HepG2 (cell line): ENCODE data around the gene MOGAT3. TPM values are rescaled to one million over a fixed set of nuclear protein-coding genes. Genes with fewer than 3 reads are reported as not detected.
A peak's percentile ranks its signal among the peaks of the same experiment; 100 is the strongest.

Experiments
- BCL6 ChIP-seq: IDR thresholded peaks from 2 replicates; pipeline ENCODE4 v1.6.1; 2016; ENCODE audit warnings: missing genetic modification reagents, missing compliant biosample characterization
- CREB1 ChIP-seq, 2 experiments: fragments of 450-650 bp in 1 of 2; IDR thresholded peaks; 2 replicates each; pipeline ENCODE4 v1.6.1; 2016 to 2017; ENCODE audit warnings: control low read depth in 1 of 2, mild to moderate bottlenecking in 1 of 2, missing compliant biosample characterization in 1 of 2, missing genetic modification characterization in 1 of 2
- GATAD2A ChIP-seq: IDR thresholded peaks from 2 replicates; pipeline ENCODE4 v1.6.1; 2016
- KLF12 ChIP-seq: sonication (generic); formaldehyde crosslinking; IDR thresholded peaks from 2 replicates; pipeline ENCODE4 v1.4.0; 2020; ENCODE audit warnings: missing genetic modification reagents, borderline replicate concordance
- MBD4 ChIP-seq: IDR thresholded peaks from 2 replicates; pipeline ENCODE4 v1.6.1; 2012; ENCODE audit warnings: low read length, inconsistent platforms, borderline replicate concordance
- NCOR1 ChIP-seq: fragments of 200-600 bp; sonication (generic); IDR thresholded peaks from 2 replicates; pipeline ENCODE4 v1.7.0; 2017; ENCODE audit warnings: antibody characterized with exemption, low read length, borderline replicate concordance
- NR2F6 ChIP-seq, 2 experiments: IDR thresholded peaks; 2 replicates each; pipeline ENCODE4 v1.6.1; 2016; ENCODE audit warnings: antibody characterized with exemption in 1 of 2, mild to moderate bottlenecking in 1 of 2
- PHF8 ChIP-seq: sonication (generic); formaldehyde crosslinking; IDR thresholded peaks from 2 replicates; pipeline ENCODE4 v1.5.0; 2020; ENCODE audit warnings: missing genetic modification reagents
- SAFB2 ChIP-seq: sonication (generic); formaldehyde crosslinking; IDR thresholded peaks from 2 replicates; pipeline ENCODE4 v1.5.1; 2020; ENCODE audit warnings: missing genetic modification reagents, low read depth, mild to moderate bottlenecking, borderline replicate concordance
- SP2 ChIP-seq: sonication (generic); formaldehyde crosslinking; IDR thresholded peaks from 2 replicates; pipeline ENCODE4 v1.5.1; 2020; ENCODE audit warnings: mild to moderate bottlenecking, missing genetic modification reagents
- TSC22D2 ChIP-seq: sonication (generic); formaldehyde crosslinking; IDR thresholded peaks from 2 replicates; pipeline ENCODE4 v1.5.1; 2020; ENCODE audit warnings: missing genetic modification reagents, mild to moderate bottlenecking, borderline replicate concordance
- ZC3H13 ChIP-seq: sonication (generic); formaldehyde crosslinking; IDR thresholded peaks from 2 replicates; pipeline ENCODE4 v1.8.1; 2023; ENCODE audit warnings: mild to moderate bottlenecking, missing genetic modification reagents, moderate library complexity
- ZMYM4 ChIP-seq: sonication (generic); formaldehyde crosslinking; IDR thresholded peaks from 2 replicates; pipeline ENCODE4 v1.8.1; 2023; ENCODE audit warnings: mild to moderate bottlenecking, missing genetic modification reagents
- ZNF34 ChIP-seq: sonication (generic); formaldehyde crosslinking; IDR thresholded peaks from 2 replicates; pipeline ENCODE4 v1.4.0; 2020; ENCODE audit warnings: mild to moderate bottlenecking, missing genetic modification reagents, borderline replicate concordance
- ZNF678 ChIP-seq: sonication (generic); formaldehyde crosslinking; IDR thresholded peaks from 2 replicates; pipeline ENCODE4 v1.4.0; 2020; ENCODE audit warnings: mild to moderate bottlenecking, missing genetic modification reagents
- polyA plus RNA-seq, 8 experiments: library from polyadenylated mRNA; depleted of rRNA in 3 of 8; stranded (reverse) in 7 of 8; unstranded in 1 of 8; fragments of >200 nt; fragmentation: Illumina TruSeq in 4 of 8; extraction: Trizol in 4 of 8; gene quantifications; 2 replicates each; pipeline versions ENCODE4 v1.2.1 to v1.2.3, GENCODE V29; 2011 to 2016; ENCODE audit warnings: low read depth in 4 of 8, missing spikeins in 1 of 8, mixed read lengths in 1 of 8; ENCODE audit not compliant: insufficient read depth in 1 of 8
- total RNA-seq, 5 experiments: library from RNA; depleted of rRNA; stranded (reverse); fragments of >200 nt; fragmentation: Illumina TruSeq; extraction: Trizol; gene quantifications; 2 replicates each; pipeline ENCODE4 v1.2.3, GENCODE V29; 2016; ENCODE audit warnings: low read depth in 1 of 5
- TF ChIP-seq, protein P1 (sequence below): conservative IDR thresholded peaks from 2 replicates; pipeline ENCODE4 v1.6.1; 2018; ENCODE audit warnings: missing genetic modification reagents
- TF ChIP-seq, protein P2 (sequence below): sonication (generic); formaldehyde crosslinking; conservative IDR thresholded peaks from 2 replicates; pipeline ENCODE4 v1.4.0; 2020; ENCODE audit warnings: missing genetic modification reagents
- TF ChIP-seq, protein P3 (sequence below): sonication (generic); formaldehyde crosslinking; IDR thresholded peaks from 2 replicates; pipeline ENCODE4 v1.4.0; 2020; ENCODE audit warnings: low read depth, mild to moderate bottlenecking, missing genetic modification reagents
- TF ChIP-seq, protein P4 (sequence below): sonication (generic); formaldehyde crosslinking; IDR thresholded peaks from 2 replicates; pipeline ENCODE4 v1.9.0; 2022; ENCODE audit warnings: low read depth, missing genetic modification reagents

The MOGAT3 gene
- total and polyA plus RNA-seq, 2 of the 13 experiments (the other 11 are each of a cell fraction or from before 2014, with no cell fraction given): 22.5 to 30.5 TPM

DNA sequence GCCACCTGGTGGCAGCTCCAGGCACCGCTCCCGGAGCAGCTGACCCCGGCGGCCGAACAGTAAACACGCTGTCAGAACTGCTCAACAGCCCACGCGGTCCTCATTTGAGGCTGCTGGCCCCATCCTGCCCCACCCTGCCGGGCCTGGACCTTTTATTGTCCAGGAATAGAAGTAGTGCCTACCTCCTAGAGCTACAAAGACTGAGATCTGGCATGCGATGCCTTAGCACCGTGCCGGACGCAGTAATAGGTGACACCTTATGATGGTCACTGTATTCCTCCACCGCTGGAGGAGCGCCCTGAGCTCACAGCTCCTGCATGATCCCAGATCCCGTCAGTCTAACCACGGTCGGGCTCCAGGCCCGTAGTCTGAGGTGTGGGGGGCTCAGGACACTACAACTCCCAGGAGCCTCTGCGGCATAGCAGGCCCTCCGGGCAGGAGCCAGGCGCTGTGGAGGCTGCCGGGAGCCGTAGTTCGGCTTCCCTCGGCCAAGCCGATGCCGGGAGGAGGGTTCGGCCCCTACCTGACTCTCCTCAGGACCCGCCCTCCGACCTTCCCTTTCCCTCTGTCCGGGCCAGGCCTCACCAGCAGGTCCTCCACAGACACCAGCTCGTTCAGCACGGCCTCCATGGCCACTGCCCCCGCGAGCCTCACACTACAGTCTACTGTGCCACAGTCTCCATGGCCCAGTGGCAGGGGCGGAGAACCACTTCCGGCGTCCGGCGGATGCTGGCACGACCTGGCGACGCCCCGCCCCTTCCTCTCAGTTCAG is 43.7 kb upstream of the MOGAT3 start, which contains the start of gene FIS1 (continued):
- TF ChIP-seq, protein P1, sequence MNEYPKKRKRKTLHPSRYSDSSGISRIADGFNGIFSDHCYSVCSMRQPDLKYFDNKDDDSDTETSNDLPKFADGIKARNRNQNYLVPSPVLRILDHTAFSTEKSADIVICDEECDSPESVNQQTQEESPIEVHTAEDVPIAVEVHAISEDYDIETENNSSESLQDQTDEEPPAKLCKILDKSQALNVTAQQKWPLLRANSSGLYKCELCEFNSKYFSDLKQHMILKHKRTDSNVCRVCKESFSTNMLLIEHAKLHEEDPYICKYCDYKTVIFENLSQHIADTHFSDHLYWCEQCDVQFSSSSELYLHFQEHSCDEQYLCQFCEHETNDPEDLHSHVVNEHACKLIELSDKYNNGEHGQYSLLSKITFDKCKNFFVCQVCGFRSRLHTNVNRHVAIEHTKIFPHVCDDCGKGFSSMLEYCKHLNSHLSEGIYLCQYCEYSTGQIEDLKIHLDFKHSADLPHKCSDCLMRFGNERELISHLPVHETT (CRISPR knock-in tag): peak; percentile 29; the same call in 1 of the 2 replicates
- TF ChIP-seq ZNF34 (CRISPR knock-in tag): 0 out of 2 replicates have a peak, but pooled peaks have one; percentile 32
- peak; percentile 91 for TF ChIP-seq ZC3H13 (CRISPR knock-in tag)
- TF ChIP-seq SAFB2 (CRISPR knock-in tag): peak; percentile 26; the same call in 1 of the 2 replicates
- TF ChIP-seq TSC22D2 (CRISPR knock-in tag): no peak; the same call in 1 of the 2 replicates
- TF ChIP-seq PHF8 (CRISPR knock-in tag): peak; percentile 94
- TF ChIP-seq ZMYM4 (CRISPR knock-in tag): 0 out of 2 replicates have a peak, but pooled peaks have one; percentile 1
- peak; percentile 34; the same call in 1 of the 2 replicates for TF ChIP-seq BCL6 (CRISPR knock-in tag)
- peak; percentile 15; the same call in 1 of the 2 replicates for TF ChIP-seq NCOR1
- TF ChIP-seq, protein P2, sequence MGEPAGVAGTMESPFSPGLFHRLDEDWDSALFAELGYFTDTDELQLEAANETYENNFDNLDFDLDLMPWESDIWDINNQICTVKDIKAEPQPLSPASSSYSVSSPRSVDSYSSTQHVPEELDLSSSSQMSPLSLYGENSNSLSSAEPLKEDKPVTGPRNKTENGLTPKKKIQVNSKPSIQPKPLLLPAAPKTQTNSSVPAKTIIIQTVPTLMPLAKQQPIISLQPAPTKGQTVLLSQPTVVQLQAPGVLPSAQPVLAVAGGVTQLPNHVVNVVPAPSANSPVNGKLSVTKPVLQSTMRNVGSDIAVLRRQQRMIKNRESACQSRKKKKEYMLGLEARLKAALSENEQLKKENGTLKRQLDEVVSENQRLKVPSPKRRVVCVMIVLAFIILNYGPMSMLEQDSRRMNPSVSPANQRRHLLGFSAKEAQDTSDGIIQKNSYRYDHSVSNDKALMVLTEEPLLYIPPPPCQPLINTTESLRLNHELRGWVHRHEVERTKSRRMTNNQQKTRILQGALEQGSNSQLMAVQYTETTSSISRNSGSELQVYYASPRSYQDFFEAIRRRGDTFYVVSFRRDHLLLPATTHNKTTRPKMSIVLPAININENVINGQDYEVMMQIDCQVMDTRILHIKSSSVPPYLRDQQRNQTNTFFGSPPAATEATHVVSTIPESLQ (CRISPR knock-in tag): no peak
- TF ChIP-seq, protein P3, sequence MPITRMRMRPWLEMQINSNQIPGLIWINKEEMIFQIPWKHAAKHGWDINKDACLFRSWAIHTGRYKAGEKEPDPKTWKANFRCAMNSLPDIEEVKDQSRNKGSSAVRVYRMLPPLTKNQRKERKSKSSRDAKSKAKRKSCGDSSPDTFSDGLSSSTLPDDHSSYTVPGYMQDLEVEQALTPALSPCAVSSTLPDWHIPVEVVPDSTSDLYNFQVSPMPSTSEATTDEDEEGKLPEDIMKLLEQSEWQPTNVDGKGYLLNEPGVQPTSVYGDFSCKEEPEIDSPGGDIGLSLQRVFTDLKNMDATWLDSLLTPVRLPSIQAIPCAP (CRISPR knock-in tag): no peak
- TF ChIP-seq GATAD2A (CRISPR knock-in tag): peak; percentile 31; the same call in 1 of the 2 replicates
- TF ChIP-seq NR2F6 (IDR thresholded peaks at IDR 0.05): no peak
- TF ChIP-seq NR2F6 (CRISPR knock-in tag; IDR thresholded peaks at IDR 0.05): peak; percentile 39; the same call in 1 of the 2 replicates
- no peak for TF ChIP-seq ZNF678 (CRISPR knock-in tag)
- TF ChIP-seq, protein P4, sequence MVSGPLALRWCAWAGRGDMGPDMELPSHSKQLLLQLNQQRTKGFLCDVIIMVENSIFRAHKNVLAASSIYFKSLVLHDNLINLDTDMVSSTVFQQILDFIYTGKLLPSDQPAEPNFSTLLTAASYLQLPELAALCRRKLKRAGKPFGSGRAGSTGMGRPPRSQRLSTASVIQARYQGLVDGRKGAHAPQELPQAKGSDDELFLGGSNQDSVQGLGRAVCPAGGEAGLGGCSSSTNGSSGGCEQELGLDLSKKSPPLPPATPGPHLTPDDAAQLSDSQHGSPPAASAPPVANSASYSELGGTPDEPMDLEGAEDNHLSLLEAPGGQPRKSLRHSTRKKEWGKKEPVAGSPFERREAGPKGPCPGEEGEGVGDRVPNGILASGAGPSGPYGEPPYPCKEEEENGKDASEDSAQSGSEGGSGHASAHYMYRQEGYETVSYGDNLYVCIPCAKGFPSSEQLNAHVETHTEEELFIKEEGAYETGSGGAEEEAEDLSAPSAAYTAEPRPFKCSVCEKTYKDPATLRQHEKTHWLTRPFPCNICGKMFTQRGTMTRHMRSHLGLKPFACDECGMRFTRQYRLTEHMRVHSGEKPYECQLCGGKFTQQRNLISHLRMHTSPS: peak; percentile 57; the same call in 1 of the 2 replicates
- TF ChIP-seq CREB1 (IDR thresholded peaks at IDR 0.05): no peak
- no peak for TF ChIP-seq CREB1 (CRISPR knock-in tag; IDR thresholded peaks at IDR 0.05)
- TF ChIP-seq KLF12: peak; percentile 69; the same call in 1 of the 2 replicates
- TF ChIP-seq MBD4: no peak
- TF ChIP-seq SP2 (CRISPR knock-in tag): peak; percentile 79
